T-helper 1 cell (primary cell): ENCODE data around the gene CHMP4B.

Experiments used
- DNase-seq, 5 donors: peaks; one replicate each; pipeline ENCODE4 v3.0.0-alpha.2; 2012 to 2020

Gene CHMP4B

DNA sequence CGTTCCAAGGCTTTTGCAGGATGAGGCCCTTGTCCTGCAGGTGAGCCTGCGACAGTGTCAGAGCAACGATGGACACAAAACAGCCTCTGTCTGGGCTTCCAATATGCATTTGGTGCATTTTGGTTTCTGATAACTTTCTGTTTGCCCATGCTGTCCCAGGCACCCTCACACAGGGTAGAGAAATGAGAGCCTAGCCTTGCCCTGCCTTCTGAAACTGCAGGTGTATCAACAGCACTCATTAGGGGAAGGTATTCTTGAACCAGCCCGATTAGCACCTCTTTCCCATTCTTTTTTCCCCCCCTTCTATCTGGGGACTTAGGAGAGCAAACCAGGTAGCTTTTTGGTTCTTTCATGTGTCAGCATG is 30.3 kb downstream of the CHMP4B start:
- no peak for DNase-seq

DNA sequence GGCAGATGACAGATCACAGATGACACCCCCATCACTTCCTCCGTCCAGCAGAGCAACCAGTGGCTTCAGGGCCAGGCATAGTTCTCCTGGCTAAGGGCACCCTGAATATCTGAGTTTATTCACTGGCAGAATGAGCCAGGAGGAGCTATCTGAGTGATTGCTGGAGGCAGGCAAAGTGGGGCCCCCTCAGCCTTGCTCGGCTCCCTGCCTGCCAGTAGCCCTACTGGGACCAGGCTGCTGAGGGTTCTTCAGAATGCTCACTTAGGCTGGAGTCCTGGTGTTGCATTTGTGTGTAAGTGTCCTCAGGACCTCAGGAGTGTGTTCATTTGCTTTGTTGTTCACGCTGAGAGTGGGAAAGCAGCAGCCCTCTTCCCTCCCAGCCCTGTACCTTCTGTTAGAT is 31.2 kb downstream of the CHMP4B start:
- DNase-seq, result no peak

DNA sequence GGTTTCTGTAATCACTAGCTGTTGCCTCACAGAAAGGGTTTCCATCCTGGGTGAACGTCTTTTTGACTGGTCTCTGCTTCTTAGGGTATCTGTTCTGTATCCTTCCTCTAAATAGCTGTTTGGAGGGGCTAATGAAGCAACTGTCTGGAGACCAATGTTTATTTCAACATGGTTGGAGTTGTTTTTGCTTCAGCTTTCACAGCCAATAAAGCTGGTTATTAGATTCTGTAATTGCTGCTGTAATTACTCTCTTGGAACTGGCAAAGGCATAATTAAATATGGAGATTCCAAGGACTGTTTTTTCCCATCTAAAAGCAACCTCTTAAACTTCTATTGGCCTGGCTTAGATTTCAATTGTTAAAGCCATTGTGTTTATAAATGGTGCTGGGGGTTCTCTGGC is 31.9 kb downstream of the CHMP4B start:
- DNase-seq, result no peak

DNA sequence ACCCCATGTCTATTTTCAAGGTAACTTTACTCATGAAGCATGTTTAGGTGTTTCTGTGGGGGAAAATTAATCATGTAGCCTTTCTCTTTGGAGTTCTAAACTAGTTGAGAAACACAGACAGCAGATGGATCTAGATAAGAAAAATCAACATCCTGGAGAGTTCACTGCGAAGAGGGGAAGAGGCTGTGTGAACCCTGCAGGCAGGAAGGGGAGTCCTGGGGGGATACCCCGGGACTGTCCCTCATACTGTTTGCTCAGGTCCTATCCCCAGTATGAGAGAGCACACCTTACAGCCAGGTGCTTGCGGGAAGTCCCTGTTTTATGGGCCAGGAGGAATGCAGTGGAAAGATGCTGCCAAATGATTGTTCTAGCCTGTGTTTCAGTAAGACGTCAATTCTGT is 32.7 kb downstream of the CHMP4B start:
- DNase-seq, result no peak

DNA sequence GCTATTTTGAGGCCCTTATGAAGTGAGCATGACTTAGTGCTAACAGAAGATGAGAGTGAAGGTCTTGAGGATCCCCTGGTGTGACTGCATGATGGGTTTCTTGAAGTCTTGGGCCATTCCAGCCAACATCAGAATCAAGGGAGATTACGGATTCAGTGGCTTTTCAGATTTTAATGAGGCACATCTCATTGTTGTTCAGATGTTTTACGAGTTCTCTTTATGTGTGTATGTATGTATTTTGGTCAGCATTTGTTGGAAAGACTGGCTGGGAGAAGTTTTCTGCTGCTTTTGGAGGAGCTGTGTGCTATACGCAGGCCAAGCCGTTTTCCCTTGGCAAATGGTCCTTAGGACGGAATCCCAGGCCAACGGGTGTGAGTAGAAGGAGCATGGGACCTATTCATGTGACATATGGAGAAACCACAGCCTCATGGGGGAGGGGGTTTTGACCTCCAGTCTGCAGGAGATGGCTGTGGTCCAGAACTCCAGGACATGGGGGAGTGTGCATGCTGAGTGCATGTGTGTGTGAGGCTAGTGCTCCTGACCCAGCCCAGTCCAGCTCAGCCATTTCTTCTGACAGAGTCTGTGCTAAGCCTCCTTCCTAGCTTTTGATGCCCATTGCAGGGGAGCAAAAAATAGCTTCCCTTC is 35.3 kb downstream of the CHMP4B start:
- DNase-seq, result no peak

DNA sequence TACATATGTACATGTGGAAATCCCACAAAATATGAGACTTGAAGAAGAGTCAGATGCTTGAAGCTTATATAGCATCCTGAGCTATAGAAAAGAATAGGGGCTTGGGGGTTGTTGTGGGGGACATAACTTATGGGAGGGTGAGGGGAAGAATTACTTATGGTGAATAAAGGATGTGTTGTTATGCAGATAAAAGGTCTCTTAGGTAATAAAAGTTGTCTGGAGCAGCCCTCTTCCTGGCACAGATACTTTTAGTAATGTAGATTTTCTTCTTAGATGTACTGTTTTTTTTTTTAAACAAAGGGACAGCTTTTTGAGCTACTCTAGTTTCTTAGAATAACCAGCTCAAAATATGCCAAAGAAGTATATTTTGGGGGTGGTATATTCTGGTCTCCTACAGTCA is 35.9 kb downstream of the CHMP4B start:
- DNase-seq, result no peak

DNA sequence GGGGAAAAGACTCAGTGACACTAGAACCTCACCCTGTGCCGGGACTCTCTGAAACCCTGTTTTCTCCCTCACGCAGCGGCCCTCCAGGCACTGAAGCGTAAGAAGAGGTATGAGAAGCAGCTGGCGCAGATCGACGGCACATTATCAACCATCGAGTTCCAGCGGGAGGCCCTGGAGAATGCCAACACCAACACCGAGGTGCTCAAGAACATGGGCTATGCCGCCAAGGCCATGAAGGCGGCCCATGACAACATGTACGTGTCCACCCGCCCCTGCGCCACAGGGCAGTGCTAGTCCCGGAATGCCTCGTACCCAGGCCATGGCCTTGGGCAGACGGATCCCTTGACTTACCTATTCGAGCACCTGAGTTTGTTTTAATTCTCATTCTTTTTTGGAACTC is 37.2 kb downstream of the CHMP4B start:
- DNase-seq, result no peak

DNA sequence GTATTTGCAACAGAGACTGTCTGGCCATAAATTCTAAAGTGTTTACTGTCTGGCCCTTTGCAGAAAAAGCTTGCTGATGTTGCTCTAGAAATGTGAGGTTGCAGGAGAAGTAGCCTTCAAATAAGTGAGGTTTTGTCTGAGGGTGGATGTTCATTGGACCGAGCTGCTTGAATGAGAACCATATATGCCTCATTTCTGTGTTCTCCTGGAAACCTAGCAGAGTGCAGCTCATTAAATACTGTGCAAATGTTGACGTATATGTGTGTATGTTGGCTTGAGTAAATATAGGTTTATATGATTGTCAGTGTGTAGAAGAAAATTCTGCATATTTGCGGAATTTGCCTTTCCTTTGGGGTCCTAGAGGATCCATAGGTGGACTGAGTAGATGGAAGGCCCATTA is 39.0 kb downstream of the CHMP4B start:
- DNase-seq, result no peak

DNA sequence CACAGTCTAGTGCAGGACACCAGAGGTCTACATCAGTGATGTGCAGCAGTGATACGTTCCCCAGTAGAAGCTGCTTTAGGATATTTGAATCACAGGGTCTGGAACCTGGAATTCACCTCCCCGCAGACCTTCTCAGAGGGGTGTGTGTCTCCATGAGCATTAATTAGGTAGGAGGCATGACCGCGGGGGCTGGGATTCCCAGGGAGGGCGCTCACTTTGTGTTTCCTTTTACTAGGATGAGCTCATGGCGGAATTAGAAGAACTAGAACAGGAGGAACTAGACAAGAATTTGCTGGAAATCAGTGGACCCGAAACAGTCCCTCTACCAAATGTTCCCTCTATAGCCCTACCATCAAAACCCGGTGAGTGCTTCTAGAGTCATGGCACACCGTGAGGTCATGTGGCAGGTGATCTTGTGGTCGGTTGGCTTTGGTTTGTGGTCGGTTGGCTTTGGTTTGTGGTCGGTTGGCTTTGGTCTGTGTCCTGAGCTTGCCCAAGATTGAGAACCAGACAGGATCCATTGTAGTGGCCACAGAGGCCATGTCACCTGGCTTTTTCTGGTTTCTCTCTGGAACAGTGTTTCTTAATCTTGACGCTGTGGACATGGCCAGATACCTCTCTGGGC is 40.8 kb downstream of the CHMP4B start:
- DNase-seq, result no peak

DNA sequence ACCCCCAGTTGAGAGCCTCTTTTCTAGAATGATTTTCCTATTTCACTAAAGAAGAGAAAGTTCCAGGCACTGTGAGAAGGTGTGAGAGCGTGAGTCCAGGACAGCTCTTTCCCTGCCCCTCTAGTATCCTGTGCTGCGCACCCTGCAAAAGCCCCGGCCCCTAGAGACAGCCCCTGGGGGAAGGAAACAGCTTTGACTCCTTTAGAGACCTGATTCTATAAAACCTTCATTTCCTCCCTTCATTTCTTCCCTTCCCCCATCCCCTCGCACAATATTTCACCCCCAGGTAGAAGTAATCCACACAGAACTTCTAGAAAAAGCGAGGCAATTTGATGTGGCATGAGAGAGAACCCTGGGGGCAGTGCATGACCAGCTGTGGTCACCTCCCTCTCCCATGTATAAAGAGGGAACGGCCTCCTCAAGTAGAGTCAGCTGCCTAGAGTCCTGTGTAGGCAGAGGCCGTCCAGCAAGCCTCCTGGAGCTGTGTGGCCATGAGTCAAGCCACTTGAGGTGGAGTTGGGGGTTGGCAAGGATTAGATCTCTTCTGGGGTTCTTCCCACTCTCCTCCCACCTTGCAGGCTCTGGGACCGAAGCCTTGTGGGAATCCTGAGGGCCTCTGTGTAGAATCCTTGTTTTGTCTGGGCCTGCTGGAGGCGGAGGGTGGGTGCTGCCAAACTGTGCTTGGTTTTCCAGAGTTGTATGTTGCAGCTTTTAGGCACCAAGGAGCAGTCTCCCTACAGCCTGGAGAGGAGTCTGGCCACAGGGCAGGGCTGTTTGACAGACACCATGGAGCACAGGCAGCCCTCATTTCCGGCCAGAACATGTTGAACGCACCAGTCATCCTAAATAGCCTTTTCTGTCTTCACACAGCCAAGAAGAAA is 41.7 kb downstream of the CHMP4B start:
- DNase-seq, result no peak

DNA sequence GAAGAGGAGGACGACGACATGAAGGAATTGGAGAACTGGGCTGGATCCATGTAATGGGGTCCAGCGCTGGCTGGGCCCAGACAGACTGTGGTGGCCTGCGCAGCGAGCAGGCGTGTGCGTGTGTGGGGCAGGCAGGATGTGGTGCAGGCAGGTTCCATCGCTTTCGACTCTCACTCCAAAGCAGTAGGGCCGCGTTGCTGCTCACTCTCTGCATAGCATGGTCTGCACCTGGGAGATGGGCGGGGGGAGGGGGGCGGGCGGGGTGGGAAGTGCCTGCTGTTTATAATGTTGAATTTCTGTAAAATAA is 42.3 kb downstream of the CHMP4B start:
- peak in 1 of 5 donors; percentile 66 for DNase-seq

DNA sequence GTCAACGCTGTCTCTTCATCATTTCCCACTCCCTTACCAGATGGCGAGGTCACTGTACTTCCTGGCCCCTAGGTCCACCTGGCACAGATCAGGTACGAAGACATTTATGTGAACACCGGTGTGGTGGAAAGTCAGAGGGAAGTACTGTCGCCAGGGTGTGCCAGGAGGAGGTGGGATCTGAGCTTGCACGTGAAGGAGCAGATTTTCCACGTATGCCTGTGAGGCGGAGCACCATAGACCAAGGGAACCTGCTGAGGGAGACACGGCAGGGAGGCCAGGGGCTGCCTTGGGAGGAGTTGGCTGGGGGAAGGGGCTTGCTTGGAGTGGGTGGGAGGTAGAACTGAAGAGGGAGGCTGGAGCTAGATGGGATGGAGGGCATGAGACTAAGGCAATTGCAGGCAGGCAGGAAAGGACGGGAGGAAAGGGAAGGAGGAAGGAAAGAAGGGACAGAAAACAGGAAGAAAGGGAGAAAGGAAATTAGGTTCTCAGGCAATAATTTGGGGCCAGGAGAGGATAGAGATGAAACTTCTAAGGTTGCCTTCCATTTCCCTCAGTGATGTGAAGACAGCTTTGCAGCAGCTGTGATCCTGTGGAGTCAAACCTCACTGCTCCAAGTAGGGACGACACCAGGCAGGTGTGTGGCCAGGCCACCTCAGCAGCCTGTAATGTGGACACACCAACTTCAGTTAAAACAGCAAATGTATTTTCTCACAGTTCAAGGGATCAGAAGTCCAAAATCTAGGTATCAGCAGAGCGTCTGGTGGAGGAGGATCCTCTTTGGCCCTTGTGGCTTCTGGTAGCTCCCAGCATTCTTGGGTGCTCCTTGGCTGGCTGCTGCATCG is 46.8 kb downstream of the CHMP4B start:
- no peak for DNase-seq

DNA sequence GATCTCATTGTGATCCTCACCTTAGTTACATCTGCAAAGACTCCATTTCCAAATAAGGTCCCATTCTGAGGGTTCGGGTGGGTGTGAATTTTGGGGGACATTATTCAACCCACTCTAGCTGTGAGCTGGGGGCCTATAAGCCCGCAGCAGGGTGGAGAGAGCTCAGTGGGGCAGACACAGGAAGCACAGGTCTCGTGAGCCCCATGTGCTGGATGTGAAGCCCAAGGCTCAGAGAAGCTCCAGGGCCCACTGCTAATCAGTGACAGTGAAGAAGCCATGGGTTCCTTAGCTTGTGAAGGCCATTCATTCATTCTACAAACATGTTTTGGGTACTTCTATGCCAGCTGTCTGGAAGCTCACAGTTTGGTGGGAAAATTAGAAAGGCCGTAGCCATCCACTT is 47.5 kb downstream of the CHMP4B start:
- DNase-seq, result no peak

DNA sequence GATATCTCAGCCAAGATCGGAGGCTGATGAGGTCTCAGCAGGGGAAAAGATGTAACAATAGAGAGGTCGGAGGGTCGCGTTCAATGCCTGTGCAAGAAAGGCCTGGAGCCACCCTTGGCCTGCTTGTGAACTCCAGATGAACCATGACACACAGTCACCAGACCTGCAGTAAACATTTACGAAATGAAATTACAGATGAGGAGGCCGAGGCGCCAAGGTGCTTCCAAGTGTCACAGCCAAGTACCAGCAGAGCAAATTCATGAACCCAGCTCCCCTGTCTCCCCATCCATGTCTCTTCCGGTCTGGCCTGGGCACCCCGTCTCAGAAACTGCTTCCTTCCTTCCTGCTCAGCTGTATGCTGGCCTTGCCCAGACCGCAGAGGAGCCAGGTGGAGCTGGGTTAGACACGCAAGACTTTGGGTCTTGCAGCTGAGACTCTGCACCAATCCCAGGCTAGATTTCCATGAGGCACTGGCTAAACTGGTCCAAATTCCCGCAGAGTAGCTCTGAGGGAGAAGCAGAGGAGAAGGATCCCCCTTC is 48.1 kb downstream of the CHMP4B start:
- peak in 3 of 5 donors; percentile 15 to 81 (median 17) for DNase-seq

DNA sequence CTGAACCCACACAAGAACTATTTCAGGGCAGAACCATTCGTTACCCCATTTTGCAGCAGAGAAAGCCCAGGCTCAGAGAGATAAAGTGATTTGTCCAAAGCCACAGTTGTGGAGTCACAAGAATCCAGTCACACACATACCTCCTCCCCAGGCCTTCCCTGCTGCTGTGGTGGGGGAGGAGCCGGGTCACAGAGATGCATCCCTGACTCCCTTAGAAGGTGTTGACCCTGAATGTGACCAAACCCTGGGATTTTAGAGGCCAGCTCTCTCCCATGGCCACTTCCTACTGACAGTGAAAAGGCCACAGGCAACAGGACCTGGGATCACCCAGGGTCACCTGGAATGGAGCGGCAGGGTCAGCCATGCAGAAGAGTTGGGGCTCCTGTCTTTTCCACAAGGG is 48.6 kb downstream of the CHMP4B start:
- DNase-seq, result no peak

DNA sequence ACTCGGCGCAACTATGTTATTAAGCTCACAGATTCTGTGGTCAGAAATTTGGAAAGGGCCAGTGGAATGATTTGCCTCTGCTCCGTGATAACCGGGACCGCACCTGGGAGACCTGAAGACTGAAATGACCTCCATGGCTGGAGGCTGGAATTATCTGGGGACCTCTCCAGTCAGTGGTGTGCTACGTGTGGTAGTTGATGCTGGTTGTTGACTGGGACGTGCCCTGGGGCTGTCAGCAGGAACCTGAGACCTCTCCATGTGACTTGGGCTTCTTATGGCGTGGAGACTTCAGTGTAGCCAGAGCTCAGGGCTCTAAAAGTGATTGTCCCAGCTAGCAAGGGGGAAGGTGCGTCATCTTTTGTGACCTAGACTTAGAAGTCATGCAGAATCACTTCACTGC is 50.3 kb downstream of the CHMP4B start:
- DNase-seq, result no peak

DNA sequence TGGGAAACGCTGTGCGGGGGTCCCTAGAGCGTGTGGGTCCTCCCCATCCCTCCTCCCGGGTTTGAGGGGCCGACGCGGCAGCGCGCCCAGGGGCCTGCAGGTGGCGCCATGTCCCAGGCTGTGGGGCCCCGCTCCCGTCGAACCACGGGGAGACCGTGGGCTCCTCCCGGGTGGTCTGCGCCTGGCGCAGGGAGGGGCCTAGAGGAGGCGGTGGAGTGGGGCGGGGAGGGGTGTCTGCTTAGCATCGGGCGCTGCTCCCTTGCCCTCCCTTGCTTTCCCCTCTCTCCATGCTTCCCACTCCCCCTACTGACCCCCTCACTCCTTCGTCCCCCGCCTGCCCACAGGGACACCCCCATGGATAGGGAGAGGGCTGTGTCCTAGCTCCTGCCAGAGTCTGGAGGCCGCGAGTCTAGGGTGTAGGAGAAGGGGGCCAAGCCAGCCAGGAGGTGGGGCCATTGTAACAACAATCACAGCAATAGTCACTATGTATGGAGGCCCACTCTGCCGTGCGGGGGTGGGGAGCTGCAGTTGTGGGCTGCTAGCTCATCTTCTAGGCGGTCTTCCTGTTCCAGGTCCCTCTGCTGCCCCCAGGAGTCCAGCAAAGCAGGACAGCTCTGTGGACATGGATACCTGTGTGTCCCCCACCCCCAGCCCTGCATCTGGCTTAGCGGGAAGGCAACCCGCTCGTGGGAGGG is 51.7 kb downstream of the CHMP4B start:
- DNase-seq, result peak in 3 of 5 donors; percentile 19 to 38 (median 32)

DNA sequence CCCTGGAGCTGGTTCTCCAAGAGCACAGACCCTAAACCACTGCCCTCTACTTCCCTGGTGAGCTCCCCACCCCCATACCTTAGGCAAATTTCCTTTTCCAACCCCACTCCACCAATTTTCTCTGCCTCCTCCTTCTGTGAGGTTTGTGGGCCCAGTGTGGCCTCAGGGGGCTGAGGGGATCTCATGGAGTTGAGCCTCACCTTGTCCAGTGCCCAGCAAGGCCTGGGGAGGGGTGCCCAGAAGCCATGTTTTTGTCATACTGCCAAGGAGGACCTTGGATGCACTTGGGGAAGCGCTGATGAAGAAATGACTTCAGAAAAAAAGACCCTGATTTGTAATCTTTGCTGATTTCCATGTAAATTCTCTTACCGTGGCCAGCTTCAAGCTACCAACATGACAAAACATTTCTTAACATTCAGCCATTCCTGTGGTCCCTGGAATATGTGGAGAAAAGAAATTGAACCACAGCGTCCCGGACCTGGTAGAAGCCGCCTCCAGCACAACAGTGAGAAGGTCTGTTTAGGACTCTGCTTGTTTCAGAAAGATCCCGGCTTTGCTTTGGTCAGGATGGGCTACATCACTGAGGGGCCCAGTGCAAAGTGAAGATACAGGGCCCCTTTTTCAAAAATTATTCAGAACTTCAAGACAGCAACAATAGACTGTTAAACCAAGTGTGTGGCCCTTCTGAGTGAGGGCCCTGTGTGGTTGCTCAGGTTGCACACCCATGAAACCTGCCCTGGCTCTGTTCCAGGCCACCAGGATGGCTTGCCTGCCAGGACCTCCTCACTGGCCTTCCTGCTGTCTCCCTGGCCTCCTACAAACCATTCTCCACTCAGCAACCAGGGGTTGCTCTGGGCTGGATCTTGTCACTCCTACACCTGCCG is 52.5 kb downstream of the CHMP4B start:
- no peak for DNase-seq

DNA sequence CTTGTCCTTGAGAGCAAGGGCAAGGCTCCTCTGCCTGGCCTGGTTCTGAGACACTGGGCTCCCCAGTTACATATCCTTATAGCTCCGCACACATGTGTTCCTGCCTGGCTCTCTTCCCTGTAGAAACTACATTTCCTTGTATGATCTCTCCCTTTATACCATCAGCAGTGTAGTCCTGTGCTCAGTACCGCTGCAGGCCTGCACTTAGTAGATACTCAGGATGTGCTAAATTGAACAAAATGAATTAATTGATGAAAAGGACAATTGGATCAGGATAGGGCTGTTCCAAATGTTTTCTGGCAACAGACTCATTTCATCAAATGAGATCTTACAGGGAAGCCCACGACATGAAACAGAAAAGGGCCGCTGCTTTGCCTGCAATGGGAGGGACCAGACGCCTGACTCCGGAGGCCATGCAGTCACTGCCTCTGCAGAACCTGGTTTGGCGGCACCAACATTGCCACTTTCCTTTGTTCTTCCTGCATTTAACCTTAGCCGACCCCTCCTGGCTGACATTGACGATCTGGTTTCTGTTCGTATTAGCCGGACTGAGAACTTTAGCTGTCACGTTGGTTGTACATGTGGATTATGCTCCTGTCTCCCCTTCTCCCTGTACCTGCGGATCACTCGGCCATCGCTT is 53.3 kb downstream of the CHMP4B start:
- DNase-seq, result no peak

DNA sequence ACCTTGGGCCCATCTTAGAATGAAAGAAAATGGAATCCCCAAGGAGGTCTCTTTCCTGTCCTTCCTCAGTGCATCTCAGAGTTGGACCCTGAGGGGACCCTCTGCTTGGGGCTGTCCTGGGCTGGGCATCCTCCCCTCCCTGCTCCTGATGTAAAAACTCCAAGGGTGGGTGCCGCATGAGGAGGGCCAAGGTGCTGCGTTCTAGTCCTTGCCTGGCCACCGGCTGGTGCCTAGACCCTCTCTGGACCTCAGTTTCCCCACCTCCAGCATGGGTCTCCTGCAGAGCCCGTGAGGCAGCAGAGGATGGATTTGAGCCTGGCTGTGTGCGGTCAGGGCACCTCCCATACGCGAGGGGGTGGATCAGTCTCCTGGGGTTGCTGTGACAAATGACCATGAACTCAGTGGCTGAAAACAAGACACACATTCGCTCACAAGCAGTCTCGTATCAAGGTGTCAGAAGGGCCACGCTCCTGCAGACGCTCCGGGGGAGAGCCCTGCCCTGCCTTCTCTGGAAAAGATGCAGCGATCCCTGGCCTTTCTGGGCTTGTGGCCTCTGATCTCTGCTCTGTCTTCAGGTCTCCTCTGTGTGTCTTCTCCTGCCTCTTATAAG is 54.7 kb downstream of the CHMP4B start:
- DNase-seq, result no peak
